Measurements from ENCODE around the gene ELMO1.

ELMO1 gene

GRCh38 chr7:36985866-36986400 is 462.7 kb downstream of the ELMO1 start:
- no peak for DNase-seq (ENCODE audit: low read depth)
- no peak overlapping the region for H3K4me3 ChIP-seq (ENCODE audit: low read depth, low read length)
- no peak for TF ChIP-seq CTCF (IDR thresholded peaks at IDR 0.05; ENCODE audit: low read depth, low read length, missing control alignments)
- in situ Hi-C loops (cut with HindIII; ENCODE audit: low sequenced_read_pairs), result no loop called here

- no peak for DNase-seq (ENCODE audit: low read depth)
- H3K4me3 ChIP-seq (ENCODE audit: low read depth, low read length), result no peak overlapping the region
- no peak for TF ChIP-seq CTCF (IDR thresholded peaks at IDR 0.05; ENCODE audit: low read depth, low read length, missing control alignments)
- in situ Hi-C loops (cut with HindIII; ENCODE audit: low sequenced_read_pairs), result no loop called here
Measured at GRCh38 chr7:36985316-36985715, 463.3 kb downstream of the ELMO1 start.

GRCh38 chr7:36984710-36985312 is 463.9 kb downstream of the ELMO1 start:
- in situ Hi-C loops (cut with HindIII; ENCODE audit: low sequenced_read_pairs), result no loop called here
- H3K4me3 ChIP-seq (ENCODE audit: low read depth, low read length), result no peak overlapping the region
- no peak for DNase-seq (ENCODE audit: low read depth)
- TF ChIP-seq CTCF (IDR thresholded peaks at IDR 0.05; ENCODE audit: low read depth, low read length, missing control alignments), result no peak

- DNase-seq (ENCODE audit: low read depth), result no peak
- in situ Hi-C loops (cut with HindIII; ENCODE audit: low sequenced_read_pairs), result no loop called here
- TF ChIP-seq CTCF (IDR thresholded peaks at IDR 0.05; ENCODE audit: low read depth, low read length, missing control alignments), result no peak
- no peak overlapping the region for H3K4me3 ChIP-seq (ENCODE audit: low read depth, low read length)
Measured at GRCh38 chr7:36984041-36984521, 464.6 kb downstream of the ELMO1 start.

- no peak for TF ChIP-seq CTCF (IDR thresholded peaks at IDR 0.05; ENCODE audit: low read depth, low read length, missing control alignments)
- no peak for DNase-seq (ENCODE audit: low read depth)
- in situ Hi-C loops (cut with HindIII; ENCODE audit: low sequenced_read_pairs), result no loop called here
- no peak overlapping the region for H3K4me3 ChIP-seq (ENCODE audit: low read depth, low read length)
Measured at GRCh38 chr7:36982766-36983165, 465.9 kb downstream of the ELMO1 start.

- no peak for TF ChIP-seq CTCF (IDR thresholded peaks at IDR 0.05; ENCODE audit: low read depth, low read length, missing control alignments)
- DNase-seq (ENCODE audit: low read depth), result peak; percentile 34
- H3K4me3 ChIP-seq (ENCODE audit: low read depth, low read length), result no peak overlapping the region
- in situ Hi-C loops (cut with HindIII; ENCODE audit: low sequenced_read_pairs), result no loop called here
Measured at GRCh38 chr7:36979810-36980248, 468.8 kb downstream of the ELMO1 start.

Measured in astrocyte of the cerebellum (primary cell).